ENCODE data around the gene PPP1R3D.
"Not testable (repeated sequence)": the region's sequence is repeated elsewhere in the genome, so short reads cannot be mapped to it uniquely, and the experiment has no call there.

Gene PPP1R3D

DNA sequence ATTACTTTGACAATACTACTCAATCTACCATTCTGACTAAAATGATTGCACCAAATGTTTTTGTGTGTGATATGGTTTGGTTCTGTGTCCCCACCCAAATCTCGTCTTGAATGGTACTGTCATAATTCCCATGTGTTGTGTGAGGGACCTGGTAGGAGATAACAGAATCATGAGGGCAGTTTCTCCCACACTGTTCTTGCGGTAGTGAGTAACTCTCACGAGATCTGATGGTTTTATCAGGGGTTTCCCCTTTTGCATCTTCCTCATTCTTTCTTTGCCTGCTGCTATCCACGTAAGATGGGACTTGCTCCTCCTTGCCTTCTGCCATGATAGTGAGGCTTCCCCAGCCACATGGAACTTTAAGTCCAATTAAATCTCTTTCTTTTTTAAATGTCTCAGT is 27.5 kb downstream of the PPP1R3D start:
- no peak for DNase-seq

DNA sequence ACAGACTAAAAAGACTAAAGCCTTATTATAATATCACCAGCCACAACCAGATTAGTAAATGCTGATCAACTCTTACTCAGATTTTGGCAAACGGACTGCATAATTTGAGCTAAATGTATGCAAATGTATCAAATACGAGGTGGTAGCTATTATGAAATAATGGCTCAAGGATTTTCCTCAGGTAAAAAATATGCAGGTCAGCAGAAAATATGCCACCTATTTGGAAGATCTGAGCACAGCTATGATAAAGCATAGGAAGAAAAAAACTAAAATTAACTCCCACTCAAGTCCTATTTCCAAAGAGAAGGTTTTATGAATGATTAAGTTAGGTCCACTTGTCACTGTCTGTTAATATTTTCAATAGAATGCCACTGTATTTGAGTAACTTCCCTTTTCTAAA is 29.1 kb downstream of the PPP1R3D start:
- DNase-seq = no peak

GRCh38 chr20:59908855-59909254 is 31.2 kb downstream of the PPP1R3D start:
- no peak for DNase-seq

DNA sequence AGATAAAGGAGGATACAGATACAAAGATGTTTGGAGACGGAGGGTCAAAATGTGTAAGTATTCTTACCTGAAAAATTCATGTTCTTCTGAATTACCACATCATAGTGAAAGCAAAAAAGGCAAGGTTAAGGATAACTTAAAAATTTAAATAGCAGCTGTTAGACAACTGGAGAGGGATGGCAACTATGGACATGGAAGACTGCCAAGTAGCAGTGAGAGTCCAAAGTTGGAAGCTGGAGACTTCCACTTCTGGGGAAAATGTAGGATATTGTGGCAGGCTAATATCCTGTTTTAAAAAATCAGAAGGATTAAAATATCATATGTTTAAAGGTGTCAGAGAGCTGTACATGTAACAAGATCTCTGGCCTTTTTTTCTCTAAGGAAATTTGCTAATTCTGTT is 36.5 kb downstream of the PPP1R3D start:
- no peak for DNase-seq

- no peak for DNase-seq
Measured at GRCh38 chr20:59902470-59902869, 37.6 kb downstream of the PPP1R3D start.

GRCh38 chr20:59895908-59896307 is 44.2 kb downstream of the PPP1R3D start:
- no peak for DNase-seq

DNA sequence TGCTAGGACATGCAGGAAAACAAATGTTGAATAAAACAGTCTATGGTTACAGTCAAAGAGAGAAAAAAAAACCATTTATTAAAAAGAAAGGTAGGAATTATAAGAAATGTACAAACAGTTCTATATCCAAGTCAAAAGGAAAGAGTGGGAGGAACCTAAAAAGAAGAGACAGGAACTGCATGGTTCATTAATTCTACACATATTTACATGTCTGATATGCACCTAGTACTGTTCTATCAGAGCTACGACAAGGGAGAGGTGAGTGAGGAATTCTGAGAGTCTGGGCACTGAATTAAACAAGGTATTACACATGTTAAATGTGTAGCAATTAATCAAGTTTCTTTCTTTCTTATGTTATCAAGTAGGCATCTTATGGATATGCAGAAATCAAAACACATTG is 48.5 kb downstream of the PPP1R3D start:
- DNase-seq = no peak

- DNase-seq = not testable (repeated sequence)
Measured at GRCh38 chr20:59890035-59890434, 50.1 kb downstream of the PPP1R3D start.

- no peak for DNase-seq
Measured at GRCh38 chr20:59888050-59888449, 52.1 kb downstream of the PPP1R3D start.

All from stimulated activated CD4-positive, alpha-beta T cell treated with anti-CD3 and anti-CD28 coated beads, Interleukin-15, amount 100 ng/mL, for 24 hours (primary cell).